ENCODE measurements around the gene PCMT1.

The PCMT1 gene

GRCh38 chr6:149855040-149855654 lies 105.6 kb downstream of the PCMT1 start:
- peak; percentile 14 for DNase-seq (ENCODE audit: low spot score)

- no peak for DNase-seq (ENCODE audit: low spot score)
Observed at GRCh38 chr6:149855741-149856140, 106.2 kb downstream of the PCMT1 start.

GRCh38 chr6:149856256-149856994 lies 106.9 kb downstream of the PCMT1 start:
- DNase-seq (ENCODE audit: low spot score) = no peak

GRCh38 chr6:149857541-149857940 lies 108.0 kb downstream of the PCMT1 start:
- DNase-seq (ENCODE audit: low spot score) = no peak

GRCh38 chr6:149859368-149859767 lies 109.8 kb downstream of the PCMT1 start:
- DNase-seq (ENCODE audit: low spot score) = no peak

- DNase-seq (ENCODE audit: low spot score) = no peak
Observed at GRCh38 chr6:149859938-149860337, 110.4 kb downstream of the PCMT1 start.

GRCh38 chr6:149860513-149860833 lies 110.9 kb downstream of the PCMT1 start:
- DNase-seq (ENCODE audit: low spot score) = no peak
